Prostate gland (tissue), 2 donors: ENCODE results near the gene CNST. TPM values are rescaled to one million over a fixed set of nuclear protein-coding genes. Genes with fewer than 3 reads are reported as not detected.
"Not testable (repeated sequence)": the region's sequence is repeated elsewhere in the genome, so short reads cannot be mapped to it uniquely, and the experiment has no call there.

Source experiments
- DNase-seq: peaks from one replicate; pipeline ENCODE4 v3.0.0-alpha.2; 2019; ENCODE audit warnings: low spot score
- H3K27ac ChIP-seq, 2 donors: fragments of 200-600 bp; sonication (generic); 2 replicates each; pipeline ENCODE4 v1.5.1; 2017 to 2019
- H3K27me3 ChIP-seq: fragments of 200-600 bp; sonication (generic); replicated peaks from 2 replicates; pipeline ENCODE4 v1.5.1; 2019; ENCODE audit not compliant: insufficient read depth
- H3K36me3 ChIP-seq, 2 donors: fragments of 200-600 bp; sonication (generic); 1 replicate in 1 of 2; 2 replicates in 1 of 2; pipeline versions ENCODE4 v1.5.1 to v1.8.1; 2017 to 2019
- H3K4me1 ChIP-seq: fragments of 200-600 bp; sonication (generic); replicated peaks from 2 replicates; pipeline ENCODE4 v1.5.1; 2019
- H3K4me3 ChIP-seq, 2 donors: fragments of 200-600 bp; sonication (generic); 2 replicates each; pipeline ENCODE4 v1.5.1; 2017 to 2019
- H3K9me3 ChIP-seq: fragments of 200-600 bp; sonication (generic); 2 replicates; pipeline ENCODE4 v1.5.1; 2017
- CTCF ChIP-seq, 4 experiments: fragments of 200-600 bp in 2 of 4; fragments of 450-650 bp in 2 of 4; sonication (generic) in 2 of 4; IDR thresholded peaks; 1 replicate in 3 of 4; 2 replicates in 1 of 4; pipeline ENCODE4 v1.5.1; 2016 to 2019; ENCODE audit warnings: antibody characterized with exemption in 4 of 4, mild to moderate bottlenecking in 2 of 4, moderate library complexity in 2 of 4
- POLR2A ChIP-seq: fragments of 450-650 bp; IDR thresholded peaks from one replicate; pipeline ENCODE4 v1.6.1; 2016; ENCODE audit warnings: antibody characterized with exemption, mild to moderate bottlenecking
- POLR2AphosphoS5 ChIP-seq: sonication (generic); formaldehyde crosslinking; IDR thresholded peaks from one replicate; pipeline ENCODE4 v1.6.1; 2017; ENCODE audit warnings: antibody characterized with exemption
- WGBS: methylation state at CpG from one replicate; pipeline ENCODE4 v1.1.5; 2018; 5-methylcytosine and 5-hydroxymethylcytosine counted together
- intact Hi-C: fragments of 100-400 bp; cut with DNase I; formaldehyde crosslinking; loops from one replicate; pipeline ENCODE4 v1.14.2; 2022
- total RNA-seq, 2 donors: library from RNA; depleted of rRNA; stranded (reverse); fragments of >200 nt; gene quantifications; one replicate each; pipeline ENCODE4 v1.1.0, GENCODE V29; 2016

Gene CNST
- total RNA-seq, 2 donors from 2014 or later: 19.4 to 52.6 TPM

- Histone ChIP-seq H3K27ac (no peak overlapping the region), H3K36me3 (no peaks in the 10 kb centered on the region), H3K4me3 (no peak overlapping the region), H3K27me3 (no peaks in the 10 kb centered on the region), H3K9me3 (no peaks in the 10 kb centered on the region), H3K4me1 (no peaks in the 10 kb centered on the region)
- no peak for TF ChIP-seq POLR2A
- no peak for TF ChIP-seq CTCF (IDR thresholded peaks at IDR 0.05)
- TF ChIP-seq POLR2AphosphoS5: no peak
- intact Hi-C loops: loop anchor here (5.0 kb wide), 1 partner anchor 270 kb away; no protein-coding TSS in a partner anchor
- no peak for DNase-seq
- WGBS: 86% methylated on average over 6 of the region's 6 CpGs
Observed at GRCh38 chr1:246552110-246552509, 14.1 kb upstream of the CNST start.

- 93% methylated on average over 16 of the region's 16 CpGs for WGBS
- TF ChIP-seq POLR2AphosphoS5 (no peak), CTCF (IDR thresholded peaks at IDR 0.05) (no peak), POLR2A (no peak)
- no peak overlapping the region for H3K27ac ChIP-seq
- intact Hi-C loops: loop anchor here (5.0 kb wide), 1 partner anchor 268 kb away; no protein-coding TSS in a partner anchor
- DNase-seq: no peak
- H3K27me3 ChIP-seq: no peaks in the 10 kb centered on the region
- no peaks in the 10 kb centered on the region for H3K9me3 ChIP-seq
- no peak overlapping the region for H3K4me3 ChIP-seq
- H3K36me3 ChIP-seq: no peaks in the 10 kb centered on the region
- no peaks in the 10 kb centered on the region for H3K4me1 ChIP-seq
Observed at GRCh38 chr1:246554201-246554600, 12.1 kb upstream of the CNST start.

GRCh38 chr1:246558041-246558440, 8.2 kb upstream of the CNST start:
- 100% methylated on average over 2 of the region's 2 CpGs for WGBS
- Histone ChIP-seq H3K4me1 (no peaks in the 10 kb centered on the region), H3K9me3 (no peaks in the 10 kb centered on the region), H3K27ac (no peak overlapping the region), H3K27me3 (no peaks in the 10 kb centered on the region), H3K4me3 (no peak overlapping the region), H3K36me3 (no peaks in the 10 kb centered on the region)
- intact Hi-C loops: no loop called here
- TF ChIP-seq POLR2A: no peak
- no peak for TF ChIP-seq POLR2AphosphoS5
- TF ChIP-seq CTCF (IDR thresholded peaks at IDR 0.05): no peak
- no peak for DNase-seq

GRCh38 chr1:246559310-246559709, 6.9 kb upstream of the CNST start:
- intact Hi-C loops: no loop called here
- TF ChIP-seq CTCF (IDR thresholded peaks at IDR 0.05) (no peak), POLR2A (no peak), POLR2AphosphoS5 (no peak)
- Histone ChIP-seq H3K36me3 (no peaks in the 10 kb centered on the region), H3K4me1 (no peaks in the 10 kb centered on the region), H3K27me3 (no peaks in the 10 kb centered on the region), H3K27ac (no peak overlapping the region), H3K4me3 (no peak overlapping the region), H3K9me3 (no peaks in the 10 kb centered on the region)
- no peak for DNase-seq
- 96% methylated on average over 4 of the region's 4 CpGs for WGBS

GRCh38 chr1:246560833-246561232, 5.4 kb upstream of the CNST start:
- not testable (repeated sequence) for H3K4me1 ChIP-seq, H3K36me3 ChIP-seq, DNase-seq, H3K27ac ChIP-seq, H3K4me3 ChIP-seq, H3K9me3 ChIP-seq, H3K27me3 ChIP-seq
- intact Hi-C loops: loop anchor here (10.0 kb wide), 1 partner anchor 84 kb away; no protein-coding TSS in a partner anchor
- 89% methylated on average over 10 of the region's 10 CpGs for WGBS
